Activated CD4-positive, alpha-beta T cell treated with anti-CD3 and anti-CD28 coated beads for 36 hours (primary cell): ENCODE data around the gene PCDHA12. TPM values are rescaled to one million over a fixed set of nuclear protein-coding genes. Genes with fewer than 3 reads are reported as not detected.
"Not testable (repeated sequence)": the region's sequence is repeated elsewhere in the genome, so short reads cannot be mapped to it uniquely, and the experiment has no call there.

ENCODE experiments used
- ATAC-seq: fragments of 200-7000 bp; cut with Tn5 transposase; one replicate; pipeline ENCODE4 v1.10.0; 2021; ENCODE audit warnings: mild to moderate bottlenecking, moderate library complexity
- CTCF ChIA-PET: fragments of 350-600 bp; sonication (Branson Sonifier 250); formaldehyde crosslinking; loops from one replicate; lab custom pipeline; 2021; ENCODE audit warnings: antibody characterized with exemption; lab: Charles Lee
- POLR2A ChIA-PET: fragments of 350-600 bp; sonication (Branson Sonifier 250); formaldehyde crosslinking; loops from one replicate; lab custom pipeline; 2021; ENCODE audit warnings: antibody characterized with exemption, inconsistent platforms; lab: Charles Lee
- DNase-seq: peaks from one replicate; pipeline ENCODE4 v3.0.0-alpha.2; 2020
- H3K27ac Mint-ChIP-seq: one replicate; pipeline ENCODE4 v1.8.0; 2021; ENCODE audit warnings: mixed read lengths
- H3K27me3 Mint-ChIP-seq: one replicate; pipeline ENCODE4 v1.8.0; 2021; ENCODE audit warnings: mixed read lengths
- H3K36me3 Mint-ChIP-seq: one replicate; pipeline ENCODE4 v1.8.0; 2021; ENCODE audit warnings: low read depth, mixed read lengths
- H3K4me1 Mint-ChIP-seq: one replicate; pipeline ENCODE4 v1.8.0; 2021; ENCODE audit warnings: mixed read lengths
- H3K4me3 Mint-ChIP-seq: one replicate; pipeline ENCODE4 v1.8.0; 2021; ENCODE audit warnings: mild to moderate bottlenecking, moderate library complexity, mixed read lengths
- H3K9me3 Mint-ChIP-seq: one replicate; pipeline ENCODE4 v1.8.0; 2021; ENCODE audit warnings: low read depth, mixed read lengths
- intact Hi-C, 2 experiments: fragments of 100-400 bp; cut with DNase I in 1 of 2; cut with micrococcal nuclease in 1 of 2; formaldehyde crosslinking; loops; one replicate each; pipeline versions ENCODE4 v1.14.2 to v1.15.1; 2022 to 2024; cut with DNase I, micrococcal nuclease
- total RNA-seq, 2 experiments: library from RNA; stranded (reverse); gene quantifications; one replicate each; pipeline ENCODE4 v1.2.3, GENCODE V29; 2021

The PCDHA12 gene
- not detected for total RNA-seq

- peaks cover 38% of the 10 kb centered on the region for H3K27me3 Mint-ChIP-seq
- H3K27ac Mint-ChIP-seq = no peak within 1 kb of the TSS
- CTCF ChIA-PET = interaction anchor here (0.8 to 0.9 kb wide), 2 partner anchors 16 to 166 kb away, joined by 3 to 4 read pairs; no protein-coding TSS in a partner anchor
- intact Hi-C loops = loop anchor here (5.0 to 10.0 kb wide), 3 partner anchors 52 to 529 kb away; partner anchors contain the start of genes PCDHAC1 (in 1 of the 2), PCDHGA5 (in 1 of the 2), PCDHGA9 (in 1 of the 2) and PCDHGB6 (in 1 of the 2)
- no peak within 1 kb of the TSS for H3K4me3 Mint-ChIP-seq
- POLR2A ChIA-PET = no interaction called here
- H3K9me3 Mint-ChIP-seq = peaks cover 19% of the 10 kb centered on the region
- DNase-seq (no peak), ATAC-seq (no peak)
- H3K36me3 Mint-ChIP-seq = no peaks in the 10 kb centered on the region
- H3K4me1 Mint-ChIP-seq = no peaks in the 10 kb centered on the region
These were observed at the start of gene PCDHA12 for GRCh38 chr5:140875085-140876065. Gene PCDHA12 (plus strand): TSS chr5:140875308. CDS start chr5:140875473, 165 bp downstream.

- H3K4me3 Mint-ChIP-seq = no peak within 1 kb of the TSS
- POLR2A ChIA-PET = no interaction called here
- CTCF ChIA-PET = interaction anchor here (2.4 kb wide), 1 partner anchor 13 kb away, joined by 9 read pairs; the partner anchor contains the start of gene PCDHA8
- peaks cover 25% of the 10 kb centered on the region for H3K27me3 Mint-ChIP-seq
- no peaks in the 10 kb centered on the region for H3K4me1 Mint-ChIP-seq
- no peak within 1 kb of the TSS for H3K27ac Mint-ChIP-seq
- H3K9me3 Mint-ChIP-seq = peaks cover 13% of the 10 kb centered on the region
- ATAC-seq = no peak
- intact Hi-C loops = no loop called here
- peaks cover 13% of the 10 kb centered on the region for H3K36me3 Mint-ChIP-seq
- DNase-seq = no peak
These were observed 47.3 kb upstream of the PCDHA12 start, which contains the start of gene PCDHA6 for GRCh38 chr5:140827704-140828361. Gene PCDHA6 (plus strand): TSS chr5:140827960. CDS start chr5:140828092, 132 bp downstream.

- Mint-ChIP-seq H3K4me1 (no peaks in the 10 kb centered on the region), H3K36me3 (peaks cover 15% of the 10 kb centered on the region), H3K4me3 (no peak overlapping the region), H3K27ac (no peak overlapping the region), H3K27me3 (peaks cover 29% of the 10 kb centered on the region), H3K9me3 (peaks cover 15% of the 10 kb centered on the region)
- ATAC-seq (no peak), DNase-seq (no peak)
- POLR2A ChIA-PET = no interaction called here
- CTCF ChIA-PET = interaction anchor here (2.4 kb wide), 1 partner anchor 13 kb away, joined by 9 read pairs; the partner anchor contains the start of gene PCDHA8
- intact Hi-C loops = no loop called here
These were observed 46.8 kb upstream of the PCDHA12 start for GRCh38 chr5:140828362-140828737.

- H3K4me3 Mint-ChIP-seq, H3K4me1 Mint-ChIP-seq, ATAC-seq, DNase-seq, H3K27ac Mint-ChIP-seq, POLR2A ChIA-PET, CTCF ChIA-PET: not testable (repeated sequence)
- Mint-ChIP-seq H3K36me3 (peaks cover 21% of the 10 kb centered on the region), H3K27me3 (peaks cover 35% of the 10 kb centered on the region), H3K9me3 (peaks cover 17% of the 10 kb centered on the region)
- intact Hi-C loops = loop anchor here (5.0 to 10.0 kb wide), 5 partner anchors 38 to 405 kb away; partner anchors contain the start of genes PCDHA1 (in 1 of the 2), PCDHA13 (in 1 of the 2) and PCDHA2 (in 1 of the 2)
These were observed 45.3 kb upstream of the PCDHA12 start for GRCh38 chr5:140829511-140830501.

- Mint-ChIP-seq H3K36me3 (peaks cover 14% of the 10 kb centered on the region), H3K4me1 (no peaks in the 10 kb centered on the region), H3K27ac (no peak within 1 kb of the TSS), H3K4me3 (no peak within 1 kb of the TSS), H3K9me3 (peaks cover 7% of the 10 kb centered on the region), H3K27me3 (peaks cover 27% of the 10 kb centered on the region)
- ATAC-seq (no peak), DNase-seq (no peak)
- intact Hi-C loops = loop anchor here (5.0 to 10.0 kb wide), 5 partner anchors 38 to 401 kb away; partner anchors contain the start of genes PCDHA1 (in 1 of the 2), PCDHA13 (in 1 of the 2) and PCDHA2 (in 1 of the 2)
- POLR2A ChIA-PET = no interaction called here
- CTCF ChIA-PET = interaction anchor here (0.8 kb wide), 1 partner anchor 91 kb away, joined by 5 read pairs; no protein-coding TSS in a partner anchor
These were observed 41.1 kb upstream of the PCDHA12 start, which contains the start of gene PCDHA7 for GRCh38 chr5:140833993-140834392. Gene PCDHA7 (plus strand): TSS chr5:140834269. CDS start chr5:140834384, 115 bp downstream.

- intact Hi-C loops = loop anchor here (5.0 to 10.0 kb wide), 5 partner anchors 38 to 400 kb away; partner anchors contain the start of genes PCDHA1 (in 1 of the 2), PCDHA13 (in 1 of the 2) and PCDHA2 (in 1 of the 2)
- ATAC-seq, H3K4me3 Mint-ChIP-seq, H3K4me1 Mint-ChIP-seq, POLR2A ChIA-PET, H3K27ac Mint-ChIP-seq, DNase-seq, H3K9me3 Mint-ChIP-seq: not testable (repeated sequence)
- Mint-ChIP-seq H3K27me3 (peaks cover 27% of the 10 kb centered on the region), H3K36me3 (peaks cover 13% of the 10 kb centered on the region)
- CTCF ChIA-PET = interaction anchor here (0.8 kb wide), 1 partner anchor 92 kb away, joined by 5 read pairs; no protein-coding TSS in a partner anchor
These were observed 40.6 kb upstream of the PCDHA12 start for GRCh38 chr5:140834439-140835008.

GRCh38 chr5:140835622-140836510 is 39.2 kb upstream of the PCDHA12 start:
- Mint-ChIP-seq H3K4me1 (no peaks in the 10 kb centered on the region), H3K27me3 (peaks cover 34% of the 10 kb centered on the region), H3K4me3 (no peak overlapping the region), H3K9me3 (peaks cover 12% of the 10 kb centered on the region), H3K27ac (no peak overlapping the region), H3K36me3 (peaks cover 12% of the 10 kb centered on the region)
- CTCF ChIA-PET = interaction anchor here (0.6 to 1.3 kb wide), 2 partner anchors 48 to 91 kb away, joined by 3 to 4 read pairs; no protein-coding TSS in a partner anchor
- intact Hi-C loops = loop anchor here (10.0 kb wide), 2 partner anchors 49 to 399 kb away; partner anchors contain the start of gene PCDHA13 (in 1 of the 2)
- ATAC-seq (no peak), DNase-seq (no peak)
- POLR2A ChIA-PET = no interaction called here

- no peak within 1 kb of the TSS for H3K4me3 Mint-ChIP-seq
- POLR2A ChIA-PET = interaction anchor here (0.6 kb wide), 1 partner anchor 12 kb away, joined by 3 read pairs; no protein-coding TSS in a partner anchor
- ATAC-seq (no peak), DNase-seq (peak; percentile 49)
- peaks cover 8% of the 10 kb centered on the region for H3K36me3 Mint-ChIP-seq
- intact Hi-C loops = loop anchor here in 1 of 2 experiments (5.0 to 10.0 kb wide), 3 partner anchors 39 to 524 kb away; partner anchors contain the start of genes PCDHA3 and PCDHGA5
- CTCF ChIA-PET = interaction anchor here (0.6 to 1.9 kb wide), 9 partner anchors 10 to 236 kb away, joined by 3 to 9 read pairs (median 3); partner anchors contain the start of genes PCDHA10, PCDHA6 and PCDHAC1
- H3K9me3 Mint-ChIP-seq = peaks cover 9% of the 10 kb centered on the region
- no peak within 1 kb of the TSS for H3K27ac Mint-ChIP-seq
- peaks cover 22% of the 10 kb centered on the region for H3K27me3 Mint-ChIP-seq
- no peaks in the 10 kb centered on the region for H3K4me1 Mint-ChIP-seq
These were observed 33.8 kb upstream of the PCDHA12 start, which contains the start of gene PCDHA8 for GRCh38 chr5:140840978-140841962. Gene PCDHA8 (plus strand): TSS chr5:140841187. CDS start chr5:140841322, 135 bp downstream.
